GM23338 (cell line): ENCODE data around the gene KCNMB4. TPM values are rescaled to one million over a fixed set of nuclear protein-coding genes. Genes with fewer than 3 reads are reported as not detected.

Experiments
- ATAC-seq: fragments of 200-7000 bp; cut with Tn5 transposase; 3 replicates; pipeline ENCODE4 v1.9.1; 2020
- DNase-seq: peaks from one replicate; pipeline ENCODE4 v3.0.0-alpha.2; 2015; ENCODE audit warnings: low spot score
- H2AFZ ChIP-seq: fragments of 200-600 bp; sonication (generic); 2 replicates; pipeline ENCODE4 v1.8.0; 2016; ENCODE audit warnings: antibody characterized with exemption, mild to moderate bottlenecking, moderate library complexity
- H3F3A ChIP-seq: fragments of 200-600 bp; sonication (generic); replicated peaks from 2 replicates; pipeline ENCODE4 v1.8.0; 2017; ENCODE audit warnings: antibody characterized with exemption, mixed run types, low read depth
- H3K27ac ChIP-seq: fragments of 200-600 bp; sonication (generic); 2 replicates; pipeline ENCODE4 v1.6.1; 2016; ENCODE audit warnings: low read depth
- H3K27me3 ChIP-seq: fragments of 200-600 bp; sonication (generic); 2 replicates; pipeline ENCODE4 v1.8.0; 2016; ENCODE audit warnings: mild to moderate bottlenecking, mixed run types, moderate library complexity; ENCODE audit not compliant: insufficient read depth
- H3K36me3 ChIP-seq: fragments of 200-600 bp; sonication (generic); 2 replicates; pipeline ENCODE4 v1.8.0; 2016; ENCODE audit warnings: mild to moderate bottlenecking; ENCODE audit not compliant: insufficient read depth
- H3K4me1 ChIP-seq: fragments of 200-600 bp; sonication (generic); 2 replicates; pipeline ENCODE4 v1.8.0; 2016; ENCODE audit warnings: mild to moderate bottlenecking, moderate library complexity; ENCODE audit not compliant: insufficient read depth
- H3K4me2 ChIP-seq: fragments of 200-600 bp; sonication (generic); 2 replicates; pipeline ENCODE4 v1.7.1; 2017; ENCODE audit warnings: mixed run types
- H3K4me3 ChIP-seq: fragments of 200-600 bp; sonication (generic); 2 replicates; pipeline ENCODE4 v1.6.1; 2016; ENCODE audit warnings: mixed run types
- H3K79me2 ChIP-seq: fragments of 200-600 bp; sonication (generic); replicated peaks from 2 replicates; pipeline ENCODE4 v1.8.0; 2017; ENCODE audit warnings: mild to moderate bottlenecking; ENCODE audit not compliant: insufficient read depth
- H3K9me2 ChIP-seq: fragments of 200-600 bp; sonication (generic); 2 replicates; pipeline ENCODE4 v1.8.0; 2017; ENCODE audit not compliant: insufficient read depth
- H4K20me1 ChIP-seq: fragments of 200-600 bp; sonication (generic); replicated peaks from 2 replicates; pipeline ENCODE4 v1.8.0; 2017; ENCODE audit warnings: mild to moderate bottlenecking; ENCODE audit not compliant: insufficient read depth
- H3K27ac Mint-ChIP-seq: 2 replicates; pipeline ENCODE4 v1.8.0; 2020; ENCODE audit warnings: inconsistent platforms, mild to moderate bottlenecking, moderate library complexity, mixed read lengths
- H3K27me3 Mint-ChIP-seq: 3 replicates; pipeline ENCODE4 v1.8.0; 2022; ENCODE audit warnings: low read depth, mild to moderate bottlenecking, moderate library complexity, mixed read lengths, inconsistent platforms; ENCODE audit not compliant: insufficient read depth, poor library complexity
- H3K36me3 Mint-ChIP-seq: 3 replicates; pipeline ENCODE4 v1.8.0; 2021; ENCODE audit warnings: low read depth, mild to moderate bottlenecking, inconsistent platforms, moderate library complexity, mixed read lengths
- H3K4me1 Mint-ChIP-seq: 3 replicates; pipeline ENCODE4 v1.8.0; 2020; ENCODE audit warnings: mild to moderate bottlenecking, inconsistent platforms, mixed read lengths
- H3K4me3 Mint-ChIP-seq: 3 replicates; pipeline ENCODE4 v1.8.0; 2021; ENCODE audit warnings: moderate library complexity, mild to moderate bottlenecking, inconsistent platforms, mixed read lengths
- H3K9me3 Mint-ChIP-seq: 3 replicates; pipeline ENCODE4 v1.8.0; 2020; ENCODE audit warnings: moderate library complexity, mild to moderate bottlenecking, inconsistent platforms, mixed read lengths
- CREB1 ChIP-seq: fragments of 250-450 bp; sonication (Bioruptor Pico); IDR thresholded peaks from 2 replicates; pipeline ENCODE4 v1.5.0; 2020; ENCODE audit warnings: low read depth, mild to moderate bottlenecking, moderate library complexity
- CTCF ChIP-seq, 2 experiments: fragments of 200-600 bp in 1 of 2; sonication (generic) in 1 of 2; conservative IDR thresholded peaks; 2 replicates each; pipeline versions ENCODE4 v1.5.1 to v1.6.1; 2016 to 2017; ENCODE audit warnings: antibody characterized with exemption in 2 of 2, low read depth in 2 of 2, mild to moderate bottlenecking in 2 of 2, moderate library complexity in 1 of 2
- ETS1 ChIP-seq: IDR thresholded peaks from 2 replicates; pipeline ENCODE4 v1.6.1; 2016; ENCODE audit warnings: antibody characterized with exemption
- EZH2 ChIP-seq: fragments of 200-600 bp; sonication (generic); IDR thresholded peaks from one replicate; pipeline ENCODE4 v1.8.0; 2017; ENCODE audit warnings: antibody characterized with exemption, mild to moderate bottlenecking, low read depth; ENCODE audit not compliant: unreplicated experiment
- EZH2phosphoT487 ChIP-seq: fragments of 200-600 bp; sonication (generic); IDR thresholded peaks from one replicate; pipeline ENCODE4 v1.8.1; 2018; ENCODE audit warnings: antibody characterized with exemption; ENCODE audit not compliant: unreplicated experiment
- JUNB ChIP-seq: IDR thresholded peaks from one replicate; pipeline ENCODE4 v1.6.1; 2016; ENCODE audit warnings: antibody characterized with exemption; ENCODE audit not compliant: unreplicated experiment
- POLR2AphosphoS5 ChIP-seq: IDR thresholded peaks from 2 replicates; pipeline ENCODE4 v1.6.1; 2016; ENCODE audit warnings: antibody characterized with exemption, low read depth
- REST ChIP-seq: IDR thresholded peaks from one replicate; pipeline ENCODE4 v1.6.1; 2018; ENCODE audit warnings: antibody characterized with exemption; ENCODE audit not compliant: unreplicated experiment
- STAT1 ChIP-seq: IDR thresholded peaks from one replicate; pipeline ENCODE4 v1.6.1; 2016; ENCODE audit warnings: antibody characterized with exemption; ENCODE audit not compliant: unreplicated experiment
- ZNF114 ChIP-seq: fragments of 250-450 bp; sonication (Bioruptor Pico); IDR thresholded peaks from 2 replicates; pipeline ENCODE4 v1.5.0; 2020; ENCODE audit warnings: mild to moderate bottlenecking, moderate library complexity
- ZNF331 ChIP-seq: fragments of 250-450 bp; sonication (Bioruptor Pico); IDR thresholded peaks from 2 replicates; pipeline ENCODE4 v1.5.0; 2020; ENCODE audit warnings: low read depth, mild to moderate bottlenecking, moderate library complexity
- ZNF462 ChIP-seq: fragments of 250-450 bp; sonication (Bioruptor Pico); IDR thresholded peaks from 2 replicates; pipeline ENCODE4 v1.5.0; 2020; ENCODE audit warnings: mild to moderate bottlenecking, moderate library complexity
- polyA plus RNA-seq: library from polyadenylated mRNA; unstranded; fragments of >200 nt; fragmentation: Nextera tagmentation; extraction: Ambion mirVana; gene quantifications from 2 replicates; pipeline ENCODE4 v1.2.1, GENCODE V29; 2016
- total RNA-seq: library from RNA; depleted of rRNA; stranded (reverse); fragments of >200 nt; shearing (Covaris generic); gene quantifications from 2 replicates; pipeline ENCODE4 v1.2.3, GENCODE V29; 2014

KCNMB4 gene
- total and polyA plus RNA-seq, 2 experiments from 2014 or later, result 9.4 to 14.7 TPM

GRCh38 chr12:70354787-70355186 lies 11.3 kb upstream of the KCNMB4 start (continued):
- TF ChIP-seq ZNF462 (no peak), ETS1 (no peak), ZNF114 (CRISPR knock-in tag) (no peak), ZNF331 (CRISPR knock-in tag) (no peak), EZH2 (no peak)

- peaks cover 9% of the 10 kb centered on the region; the same call in 1 of the 2 replicates for H3K4me1 ChIP-seq
- H3K9me2 ChIP-seq, result no peaks in the 10 kb centered on the region
- no peaks in the 10 kb centered on the region for H4K20me1 ChIP-seq
- ATAC-seq (no peak), DNase-seq (no peak)
- H3K79me2 ChIP-seq, result no peaks in the 10 kb centered on the region
- H3K4me2 ChIP-seq, result no peak overlapping the region
- peaks cover 6% of the 10 kb centered on the region for H3K36me3 ChIP-seq
- H3K27ac Mint-ChIP-seq, result no peak overlapping the region
- H3K27ac ChIP-seq, result no peak overlapping the region
- H3K27me3 ChIP-seq, result no peaks in the 10 kb centered on the region
- no peak overlapping the region for H2AFZ ChIP-seq
- no peak overlapping the region for H3K4me3 Mint-ChIP-seq
- no peak overlapping the region for H3K4me3 ChIP-seq
- peaks cover 8% of the 10 kb centered on the region; the same call in 2 of the 3 replicates for H3K4me1 Mint-ChIP-seq
- no peaks in the 10 kb centered on the region for H3F3A ChIP-seq
- H3K9me3 Mint-ChIP-seq, result no peaks in the 10 kb centered on the region
- H3K27me3 Mint-ChIP-seq, result no peaks in the 10 kb centered on the region
- peaks cover 10% of the 10 kb centered on the region; the same call in 2 of the 3 replicates for H3K36me3 Mint-ChIP-seq
- no peak for TF ChIP-seq EZH2phosphoT487
- TF ChIP-seq ZNF114 (CRISPR knock-in tag), result no peak
- TF ChIP-seq CTCF (conservative IDR thresholded peaks at IDR 0.05; ENCODE audit: low read depth in 2 of 2), result no peak
- no peak for TF ChIP-seq POLR2AphosphoS5
- no peak for TF ChIP-seq CREB1 (CRISPR knock-in tag)
- no peak for TF ChIP-seq REST
- no peak for TF ChIP-seq ETS1
- TF ChIP-seq ZNF331 (CRISPR knock-in tag), result no peak
- TF ChIP-seq JUNB, result no peak
- no peak for TF ChIP-seq STAT1
Observed at GRCh38 chr12:70355972-70356371, 10.1 kb upstream of the KCNMB4 start.
